HEK293T (cell line): ENCODE measurements around the gene SLC6A1.

Experiments
- BHLHE40 ChIP-seq: fragments of 450-650 bp; IDR thresholded peaks from 2 replicates; pipeline ENCODE4 v1.6.1; 2016; ENCODE audit warnings: mild to moderate bottlenecking, moderate library complexity, borderline replicate concordance
- CTBP1 ChIP-seq: fragments of 450-650 bp; IDR thresholded peaks from 2 replicates; pipeline ENCODE4 v1.6.1; 2016; ENCODE audit warnings: borderline replicate concordance
- ELF4 ChIP-seq: fragments of 450-650 bp; IDR thresholded peaks from 2 replicates; pipeline ENCODE4 v1.6.1; 2017; ENCODE audit warnings: antibody characterized with exemption
- FOXK2 ChIP-seq: fragments of 450-650 bp; IDR thresholded peaks from 2 replicates; pipeline ENCODE4 v1.6.1; 2016; ENCODE audit warnings: mild to moderate bottlenecking
- FOXM1 ChIP-seq: fragments of 450-650 bp; IDR thresholded peaks from 2 replicates; pipeline ENCODE4 v1.6.1; 2017; ENCODE audit warnings: mild to moderate bottlenecking, borderline replicate concordance
- SP1 ChIP-seq: fragments of 450-650 bp; IDR thresholded peaks from 2 replicates; pipeline ENCODE4 v1.6.1; 2017
- SUZ12 ChIP-seq: fragments of 450-650 bp; IDR thresholded peaks from 2 replicates; pipeline ENCODE4 v1.6.1; 2016; ENCODE audit warnings: mild to moderate bottlenecking
- TARDBP ChIP-seq: fragments of 450-650 bp; IDR thresholded peaks from 2 replicates; pipeline ENCODE4 v1.6.1; 2016

DNA sequence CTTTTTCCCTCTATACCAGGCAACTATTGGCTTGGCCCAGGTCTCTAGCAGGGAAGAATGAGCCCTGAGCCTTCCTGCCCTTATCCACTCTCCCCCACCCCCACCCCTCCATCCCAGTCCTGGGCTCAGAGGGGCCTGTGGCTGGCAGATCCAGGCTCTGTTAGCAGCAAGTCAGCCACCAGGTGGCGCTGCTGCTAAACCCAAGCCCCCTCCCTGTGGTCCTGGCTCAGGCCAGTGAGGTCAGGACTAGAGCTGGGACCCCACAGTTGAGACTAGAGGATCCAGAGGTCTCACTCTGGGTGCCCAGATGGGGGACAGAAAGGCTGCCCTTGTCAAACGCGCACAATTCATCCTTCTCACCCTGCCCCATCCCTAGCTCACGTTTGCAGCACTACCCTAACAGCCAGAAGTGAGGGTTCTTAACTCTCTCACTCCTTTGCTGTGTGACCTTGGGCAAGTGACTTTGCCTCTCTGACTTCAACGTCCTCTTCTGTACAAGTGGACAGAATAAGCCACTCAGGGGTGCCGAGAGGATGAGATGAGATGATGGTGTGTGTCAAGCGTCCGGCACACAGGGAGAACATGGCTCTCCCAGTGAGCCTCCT, 46.8 kb upstream of the SLC6A1 start:
- TF ChIP-seq SP1 (no peak), FOXK2 (no peak), ELF4 (no peak), TARDBP (no peak), FOXM1 (no peak), BHLHE40 (no peak), SUZ12 (no peak), CTBP1 (no peak)
